Stimulated activated CD8-positive, alpha-beta memory T cell treated with anti-CD3 and anti-CD28 coated beads, Interleukin-7, amount 100 ng/mL, for 1 hour (primary cell): ENCODE measurements around the gene CCT5.
"Not testable (repeated sequence)": the region's sequence is repeated elsewhere in the genome, so short reads cannot be mapped to it uniquely, and the experiment has no call there.

ENCODE experiments used
- DNase-seq, 2 donors: peaks; one replicate each; pipeline ENCODE4 v3.0.0-alpha.2; 2020; ENCODE audit warnings: low read depth in 2 of 2

CCT5 gene

GRCh38 chr5:10301842-10302610, 51.9 kb downstream of the CCT5 start:
- DNase-seq: no peak

GRCh38 chr5:10303201-10303600, 53.1 kb downstream of the CCT5 start:
- no peak for DNase-seq

- no peak for DNase-seq
Measured at GRCh38 chr5:10303699-10304170, 53.7 kb downstream of the CCT5 start.

GRCh38 chr5:10304932-10305331, 54.9 kb downstream of the CCT5 start:
- DNase-seq: no peak

GRCh38 chr5:10306114-10306513, 56.0 kb downstream of the CCT5 start:
- DNase-seq: no peak

- DNase-seq: no peak
Measured at GRCh38 chr5:10306806-10307205, 56.7 kb downstream of the CCT5 start.

GRCh38 chr5:10307206-10308148, 57.4 kb downstream of the CCT5 start, which contains the start of gene CMBL:
Gene CMBL, minus strand, starts transcription at chr5:10307902. Its CDS starts 17,140 bp downstream, at chr5:10290762.
- DNase-seq: no peak

GRCh38 chr5:10308844-10309243, 58.8 kb downstream of the CCT5 start:
- no peak for DNase-seq

GRCh38 chr5:10310066-10310779, 60.1 kb downstream of the CCT5 start:
- DNase-seq: no peak

GRCh38 chr5:10310835-10311570, 60.9 kb downstream of the CCT5 start:
- not testable (repeated sequence) for DNase-seq

- DNase-seq: no peak
Measured at GRCh38 chr5:10311595-10312425, 61.7 kb downstream of the CCT5 start.

GRCh38 chr5:10315201-10315600, 65.1 kb downstream of the CCT5 start:
- no peak for DNase-seq
